Esophagus squamous epithelium (tissue), 5 donors: Measurements from ENCODE around the gene RAPGEF3. TPM values are rescaled to one million over a fixed set of nuclear protein-coding genes. Genes with fewer than 3 reads are reported as not detected.

ENCODE experiments used
- DNase-seq: peaks from one replicate; lab custom pipeline; 2025; lab: John Stamatoyannopoulos, UW
- H3K27ac ChIP-seq, 4 donors: fragments of 200-600 bp; sonication (generic); one replicate each; pipeline ENCODE4 v1.5.1; 2016 to 2019; ENCODE audit warnings: mild to moderate bottlenecking in 1 of 4
- H3K27me3 ChIP-seq, 4 donors: fragments of 200-600 bp; sonication (generic); 1 replicate in 3 of 4; 2 replicates in 1 of 4; pipeline versions ENCODE4 v1.5.1 to v1.6.0; 2017 to 2021; ENCODE audit warnings: antibody characterized with exemption in 1 of 4
- H3K36me3 ChIP-seq, 3 donors: fragments of 200-600 bp; sonication (generic); one replicate each; pipeline ENCODE4 v1.5.1; 2016 to 2019
- H3K4me1 ChIP-seq, 3 donors: fragments of 200-600 bp; sonication (generic); one replicate each; pipeline ENCODE4 v1.5.1; 2017 to 2019
- H3K4me3 ChIP-seq, 4 donors: fragments of 200-600 bp; sonication (generic); 1 replicate in 3 of 4; 2 replicates in 1 of 4; pipeline ENCODE4 v1.5.1; 2016 to 2019; ENCODE audit warnings: mild to moderate bottlenecking in 2 of 4, moderate library complexity in 1 of 4
- H3K9me3 ChIP-seq, 3 donors: fragments of 200-600 bp; sonication (generic); one replicate each; pipeline ENCODE4 v1.5.1; 2016 to 2019
- POLR2A ChIP-seq, 4 donors: fragments of 450-650 bp; IDR thresholded peaks; one replicate each; pipeline ENCODE4 v1.6.1; 2017; ENCODE audit warnings: antibody characterized with exemption in 4 of 4, mild to moderate bottlenecking in 4 of 4, moderate library complexity in 3 of 4
- WGBS, 2 donors: methylation state at CpG; one replicate each; pipeline ENCODE4 v1.1.5; 2018; 5-methylcytosine and 5-hydroxymethylcytosine counted together
- intact Hi-C: fragments of 100-400 bp; cut with DNase I; formaldehyde crosslinking; loops from one replicate; pipeline ENCODE4 v1.15.0; 2022
- total RNA-seq, 4 donors: library from RNA; depleted of rRNA; stranded (reverse); fragments of >200 nt; gene quantifications; one replicate each; pipeline ENCODE4 v1.1.0, GENCODE V29; 2016
- TF ChIP-seq, protein P1 (sequence below), 6 experiments: fragments of 450-650 bp in 4 of 6; fragments of 200-600 bp in 2 of 6; sonication (generic) in 2 of 6; IDR thresholded peaks; one replicate each; pipeline ENCODE4 v1.5.1; 2016 to 2019; ENCODE audit warnings: antibody characterized with exemption in 6 of 6, mild to moderate bottlenecking in 4 of 6, moderate library complexity in 4 of 6
- donor health status: DM: yes; HTN: yes; CAD: no.

Gene RAPGEF3
- total RNA-seq, 4 donors from 2014 or later = 12.9 to 39.3 (median 22.5) TPM

DNA sequence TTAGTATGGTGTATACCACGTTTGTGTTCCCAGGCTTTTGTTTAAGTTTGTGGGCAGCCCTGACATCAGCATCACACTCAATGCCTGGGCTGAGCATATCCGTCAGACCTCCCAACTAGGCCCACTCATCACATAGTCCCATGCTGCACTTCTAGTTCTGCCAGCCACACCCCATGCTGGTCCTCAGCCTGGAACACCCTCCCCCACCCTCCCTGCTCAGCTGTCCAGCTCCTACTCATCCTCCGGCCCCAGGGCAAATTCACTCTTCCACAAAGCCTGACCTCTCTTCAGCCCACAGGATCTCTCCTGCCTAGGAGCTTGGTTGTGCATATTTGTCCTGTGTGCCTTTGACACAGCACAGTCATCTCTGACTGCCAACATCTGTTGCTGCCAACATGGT, 29.4 kb downstream of the RAPGEF3 start:
- TF ChIP-seq, protein P1, sequence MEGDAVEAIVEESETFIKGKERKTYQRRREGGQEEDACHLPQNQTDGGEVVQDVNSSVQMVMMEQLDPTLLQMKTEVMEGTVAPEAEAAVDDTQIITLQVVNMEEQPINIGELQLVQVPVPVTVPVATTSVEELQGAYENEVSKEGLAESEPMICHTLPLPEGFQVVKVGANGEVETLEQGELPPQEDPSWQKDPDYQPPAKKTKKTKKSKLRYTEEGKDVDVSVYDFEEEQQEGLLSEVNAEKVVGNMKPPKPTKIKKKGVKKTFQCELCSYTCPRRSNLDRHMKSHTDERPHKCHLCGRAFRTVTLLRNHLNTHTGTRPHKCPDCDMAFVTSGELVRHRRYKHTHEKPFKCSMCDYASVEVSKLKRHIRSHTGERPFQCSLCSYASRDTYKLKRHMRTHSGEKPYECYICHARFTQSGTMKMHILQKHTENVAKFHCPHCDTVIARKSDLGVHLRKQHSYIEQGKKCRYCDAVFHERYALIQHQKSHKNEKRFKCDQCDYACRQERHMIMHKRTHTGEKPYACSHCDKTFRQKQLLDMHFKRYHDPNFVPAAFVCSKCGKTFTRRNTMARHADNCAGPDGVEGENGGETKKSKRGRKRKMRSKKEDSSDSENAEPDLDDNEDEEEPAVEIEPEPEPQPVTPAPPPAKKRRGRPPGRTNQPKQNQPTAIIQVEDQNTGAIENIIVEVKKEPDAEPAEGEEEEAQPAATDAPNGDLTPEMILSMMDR (IDR thresholded peaks at IDR 0.05) = no peak
- TF ChIP-seq POLR2A (IDR thresholded peaks at IDR 0.05) = no peak
- intact Hi-C loops = loop anchor here (10.0 kb wide), 1 partner anchor 226 kb away; no protein-coding TSS in a partner anchor
- Histone ChIP-seq H3K27me3 (no peaks in the 10 kb centered on the region), H3K36me3 (no peaks in the 10 kb centered on the region), H3K27ac (no peak overlapping the region), H3K4me3 (no peak overlapping the region), H3K4me1 (peaks cover 0 to 87% (median 18%) of the 10 kb centered on the region in 3 donors), H3K9me3 (no peaks in the 10 kb centered on the region)
- no peak for DNase-seq
- 49 to 66% methylated on average over 3 of the region's 3 CpGs for WGBS, 2 donors

DNA sequence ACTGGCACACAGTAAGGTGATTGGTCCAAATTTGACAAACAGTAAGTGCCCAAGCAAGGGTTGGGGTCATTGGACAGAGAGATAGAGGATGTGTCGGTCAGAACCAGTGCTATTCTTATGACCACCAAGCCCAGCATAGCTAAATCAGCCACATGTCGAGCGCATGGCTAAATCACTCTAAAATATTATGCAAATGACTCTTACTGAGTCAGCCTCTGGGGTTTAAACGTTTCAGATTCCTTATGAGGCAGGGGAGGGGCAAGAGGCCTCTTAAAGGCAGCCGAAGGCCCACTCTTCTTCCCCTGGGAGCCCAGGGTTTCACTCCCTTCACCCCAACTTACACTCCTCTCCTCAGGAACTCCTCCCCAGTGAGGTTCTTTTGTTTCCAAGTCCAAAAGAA, 32.8 kb downstream of the RAPGEF3 start:
- intact Hi-C loops = loop anchor here (10.0 kb wide), 1 partner anchor 229 kb away; no protein-coding TSS in a partner anchor
- Histone ChIP-seq H3K36me3 (peaks cover 0 to 11% (median 0%) of the 10 kb centered on the region in 3 donors), H3K4me1 (peaks cover 6 to 94% (median 24%) of the 10 kb centered on the region in 3 donors), H3K9me3 (no peaks in the 10 kb centered on the region), H3K27me3 (no peaks in the 10 kb centered on the region), H3K27ac (peak overlapping the region; percentile 65 to 81 (median 68)), H3K4me3 (peak overlapping the region in 1 of 4 donors; percentile 38)
- WGBS, 2 donors = 36 to 39% methylated on average over 5 of the region's 5 CpGs
- no peak for DNase-seq
- TF ChIP-seq POLR2A (IDR thresholded peaks at IDR 0.05) = no peak
- TF ChIP-seq, protein P1 (IDR thresholded peaks at IDR 0.05) = no peak

DNA sequence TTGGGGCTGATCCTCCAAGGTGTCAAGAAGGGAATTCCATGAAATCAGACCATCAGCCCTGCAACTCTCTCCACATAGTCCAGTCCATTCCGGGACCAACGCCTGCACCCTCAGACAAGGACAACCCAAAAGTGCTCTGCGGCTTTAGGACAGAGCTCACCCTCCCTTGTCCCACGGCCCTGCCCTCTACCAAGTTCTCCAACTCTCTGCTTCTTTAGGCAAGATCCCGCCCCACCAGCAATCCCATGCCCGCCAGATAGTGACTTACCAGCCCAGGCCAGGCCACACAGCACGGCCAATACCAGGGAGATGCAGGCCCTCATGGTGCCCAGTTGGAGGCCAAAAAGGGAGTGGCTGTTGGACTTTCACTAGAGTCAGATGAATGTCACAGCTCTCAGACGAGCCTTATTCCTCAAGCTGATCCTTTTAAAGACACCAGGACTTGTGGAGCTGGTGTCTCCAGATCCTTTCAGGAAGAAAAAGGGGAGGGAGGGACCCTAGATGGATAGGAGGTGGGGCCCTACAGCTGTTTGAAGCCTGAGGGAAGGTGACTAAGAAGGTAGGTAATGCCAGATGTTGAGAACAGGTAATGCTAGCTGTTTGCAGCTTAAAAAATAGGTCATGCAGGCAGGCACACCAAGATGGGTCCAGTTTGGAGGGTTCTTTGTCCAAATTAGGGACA, 33.4 kb downstream of the RAPGEF3 start, which contains the start of gene ENDOU:
TSS of gene ENDOU (minus strand) at position 400 of the 682 bp plus-strand sequence. CDS start at position 323, 77 bp downstream.
- peak within 1 kb of the TSS in 3 of 4 donors; percentile 21 to 40 (median 38) for H3K4me3 ChIP-seq
- peaks cover 0 to 17% (median 0%) of the 10 kb centered on the region in 3 donors for H3K36me3 ChIP-seq
- intact Hi-C loops = loop anchor here (10.0 kb wide), 1 partner anchor 230 kb away; no protein-coding TSS in a partner anchor
- H3K27me3 ChIP-seq = no peaks in the 10 kb centered on the region
- WGBS, 2 donors = 78% methylated on average over 2 to 3 of the region's 8 CpGs
- peaks cover 6 to 92% (median 22%) of the 10 kb centered on the region in 3 donors for H3K4me1 ChIP-seq
- no peaks in the 10 kb centered on the region for H3K9me3 ChIP-seq
- no peak for TF ChIP-seq POLR2A (IDR thresholded peaks at IDR 0.05)
- DNase-seq = no peak
- peak within 1 kb of the TSS; percentile 68 to 81 (median 74) for H3K27ac ChIP-seq

DNA sequence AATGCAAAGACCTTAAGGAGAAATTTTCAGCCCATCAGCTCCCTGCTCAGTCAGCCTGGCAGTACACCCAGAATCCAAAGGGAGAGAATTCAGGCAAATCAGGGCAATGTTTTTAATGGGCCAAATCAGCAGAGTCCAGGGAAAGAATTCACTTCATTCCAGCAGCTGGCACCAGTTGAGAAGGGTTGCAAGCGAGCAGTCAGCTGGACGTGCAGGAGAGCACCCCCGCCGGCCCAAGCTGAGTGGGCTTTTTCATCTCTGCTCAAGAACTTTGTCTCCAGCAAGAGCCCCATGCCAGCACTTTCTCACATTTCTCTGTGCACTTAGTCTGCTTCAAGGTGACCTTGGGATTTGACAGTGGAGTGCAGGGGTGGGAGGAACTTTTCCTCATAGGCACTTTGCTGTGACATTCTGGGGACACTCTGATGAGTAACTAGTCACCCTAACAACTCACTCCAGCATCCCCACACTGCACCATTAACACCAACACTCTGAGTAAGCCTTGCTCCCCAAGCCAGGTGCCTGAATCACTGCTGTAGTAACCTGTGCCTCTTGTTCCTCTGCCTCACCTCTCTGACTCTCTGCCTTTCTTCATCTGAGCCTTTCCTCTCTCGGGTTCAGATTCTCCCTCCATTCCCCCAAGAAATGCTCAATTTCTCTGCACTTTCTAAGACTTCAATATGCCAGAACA, 35.6 kb downstream of the RAPGEF3 start:
- Histone ChIP-seq H3K27me3 (no peaks in the 10 kb centered on the region), H3K4me1 (peaks cover 7 to 84% (median 26%) of the 10 kb centered on the region in 3 donors), H3K27ac (peak overlapping the region; percentile 24 to 81 (median 74)), H3K9me3 (no peaks in the 10 kb centered on the region), H3K4me3 (peak overlapping the region in 2 of 4 donors; percentile 38 to 40), H3K36me3 (peaks cover 0 to 29% (median 0%) of the 10 kb centered on the region in 3 donors)
- no peak for DNase-seq
- intact Hi-C loops = loop anchor here (10.0 kb wide), 1 partner anchor 232 kb away; no protein-coding TSS in a partner anchor
- TF ChIP-seq, protein P1 (IDR thresholded peaks at IDR 0.05) = no peak
- no peak for TF ChIP-seq POLR2A (IDR thresholded peaks at IDR 0.05)
- 65 to 90% methylated on average over 3 of the region's 5 CpGs for WGBS, 2 donors

DNA sequence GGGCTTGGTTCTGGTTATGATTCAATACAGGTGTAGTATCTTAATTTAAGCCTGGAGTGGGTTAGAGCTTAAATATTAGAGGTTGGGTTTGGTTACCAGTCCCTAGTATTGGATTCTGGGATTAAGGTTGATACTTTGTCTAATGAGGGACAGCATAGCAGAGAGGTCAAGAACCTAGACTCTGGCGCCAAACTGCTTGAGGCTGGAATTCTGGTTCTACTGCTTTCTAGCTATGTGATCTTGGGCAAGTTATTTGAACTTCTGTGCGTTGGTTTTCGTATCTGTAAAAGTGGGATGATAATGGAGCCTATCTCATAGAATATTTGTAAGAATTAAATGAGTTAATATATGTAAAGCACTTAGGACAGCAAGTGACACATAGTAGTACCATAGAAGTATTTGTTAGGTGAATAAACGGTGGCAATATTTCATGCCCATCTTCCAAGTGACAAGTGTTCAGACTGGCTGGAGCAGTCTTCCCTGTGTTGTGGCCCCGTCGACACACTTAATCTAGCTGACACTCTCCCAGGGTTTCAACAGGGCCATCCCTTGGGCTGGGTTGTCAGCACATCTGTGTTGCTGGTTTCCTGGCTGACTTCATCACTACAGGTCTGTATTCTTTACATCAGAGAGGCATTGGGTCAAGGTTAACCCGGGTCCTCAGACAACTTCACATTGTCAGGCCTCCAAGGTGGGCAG, 36.4 kb downstream of the RAPGEF3 start:
- TF ChIP-seq, protein P1 (IDR thresholded peaks at IDR 0.05) = no peak
- no peak for TF ChIP-seq POLR2A (IDR thresholded peaks at IDR 0.05)
- WGBS, 2 donors = 33 to 75% methylated on average over 6 to 7 of the region's 7 CpGs
- H3K9me3 ChIP-seq = no peaks in the 10 kb centered on the region
- peak overlapping the region in 1 of 4 donors; percentile 5 for H3K4me3 ChIP-seq
- H3K4me1 ChIP-seq = peaks cover 15 to 87% (median 34%) of the 10 kb centered on the region in 3 donors
- intact Hi-C loops = loop anchor here (10.0 kb wide), 1 partner anchor 233 kb away; no protein-coding TSS in a partner anchor
- H3K36me3 ChIP-seq = peaks cover 0 to 29% (median 0%) of the 10 kb centered on the region in 3 donors
- no peak for DNase-seq
- peak overlapping the region; percentile 24 to 81 (median 65) for H3K27ac ChIP-seq
- H3K27me3 ChIP-seq = no peaks in the 10 kb centered on the region
